Transverse colon (tissue), 4 donors: ENCODE data around the gene OR4F6. TPM values are rescaled to one million over a fixed set of nuclear protein-coding genes. Genes with fewer than 3 reads are reported as not detected.

Experiments
- DNase-seq: peaks from one replicate; pipeline ENCODE4 v3.0.0-alpha.2; 2019
- H3K27ac ChIP-seq, 4 donors: fragments of 200-600 bp; sonication (generic); 2 replicates each; pipeline ENCODE4 v1.5.1; 2016 to 2018; ENCODE audit warnings: inconsistent platforms in 4 of 4
- H3K27me3 ChIP-seq: fragments of 200-600 bp; sonication (generic); 2 replicates; pipeline ENCODE4 v1.5.1; 2017; ENCODE audit warnings: inconsistent platforms
- H3K36me3 ChIP-seq, 4 donors: fragments of 200-600 bp; sonication (generic); 2 replicates each; pipeline ENCODE4 v1.5.1; 2017 to 2019; ENCODE audit warnings: inconsistent platforms in 4 of 4
- H3K4me1 ChIP-seq, 4 donors: fragments of 200-600 bp; sonication (generic); 2 replicates each; pipeline ENCODE4 v1.5.1; 2017 to 2020; ENCODE audit warnings: inconsistent platforms in 4 of 4
- H3K4me3 ChIP-seq, 4 donors: fragments of 200-600 bp; sonication (generic); 1 replicate in 1 of 4; 2 replicates in 3 of 4; pipeline versions ENCODE4 v1.5.1 to v1.6.1; 2017 to 2019; ENCODE audit warnings: inconsistent platforms in 4 of 4
- H3K9me3 ChIP-seq, 2 donors: fragments of 200-600 bp; sonication (generic); 2 replicates each; pipeline ENCODE4 v1.5.1; 2017 to 2019; ENCODE audit warnings: inconsistent platforms in 2 of 2
- CTCF ChIP-seq, 5 experiments: fragments of 200-600 bp in 3 of 5; fragments of 450-650 bp in 2 of 5; sonication (generic) in 3 of 5; IDR thresholded peaks; 1 replicate in 2 of 5; 2 replicates in 3 of 5; pipeline ENCODE4 v1.5.1; 2016 to 2017; ENCODE audit warnings: antibody characterized with exemption in 5 of 5, inconsistent platforms in 3 of 5, mild to moderate bottlenecking in 2 of 5, moderate library complexity in 1 of 5
- EP300 ChIP-seq: sonication (generic); formaldehyde crosslinking; IDR thresholded peaks from one replicate; pipeline ENCODE4 v1.6.1; 2017; ENCODE audit warnings: antibody characterized with exemption, low read depth
- POLR2A ChIP-seq: fragments of 450-650 bp; IDR thresholded peaks from one replicate; pipeline ENCODE4 v1.6.1; 2016; ENCODE audit warnings: antibody characterized with exemption, mild to moderate bottlenecking, moderate library complexity
- POLR2AphosphoS5 ChIP-seq, 3 donors: sonication (generic); formaldehyde crosslinking; IDR thresholded peaks; one replicate each; pipeline ENCODE4 v1.6.1; 2016; ENCODE audit warnings: antibody characterized with exemption in 3 of 3
- WGBS, 2 donors: methylation state at CpG; one replicate each; pipeline ENCODE4 v1.1.5; 2018; ENCODE audit warnings: low coverage in 1 of 2; 5-methylcytosine and 5-hydroxymethylcytosine counted together
- in situ Hi-C, 4 donors: fragments of 200-750 bp; cut with MboI; loops; one replicate each; pipeline versions ENCODE4 v1.15.0 to v1.15.1; 2017; ENCODE audit warnings: low sequenced_read_pairs in 3 of 4, low pct_ligation_motif_present in 1 of 4, low pct_unique_long_range_greater_than_20kb in 1 of 4
- intact Hi-C: fragments of 100-400 bp; cut with DNase I; formaldehyde crosslinking; loops from one replicate; pipeline ENCODE4 v1.15.1; 2023; ENCODE audit warnings: low total_unique reads
- small RNA-seq, 4 donors: library from RNA; depleted of rRNA; stranded (forward); fragments of <200 nt; gene quantifications; one replicate each; pipeline ENCODE3, GENCODE V24; 2016
- total RNA-seq, 4 donors: library from RNA; depleted of rRNA; stranded (reverse); fragments of >200 nt; gene quantifications; one replicate each; pipeline ENCODE4 v1.1.0, GENCODE V29; 2016

The OR4F6 gene
- total RNA-seq, 4 donors from 2014 or later, result not detected

GRCh38 chr15:101852356-101852755, 49.0 kb downstream of the OR4F6 start:
- DNase-seq, result no peak
- intact Hi-C loops, result no loop called here
- Histone ChIP-seq H3K27ac (no peak overlapping the region), H3K9me3 (no peaks in the 10 kb centered on the region), H3K27me3 (peaks cover 12% of the 10 kb centered on the region), H3K4me3 (no peak overlapping the region), H3K36me3 (no peaks in the 10 kb centered on the region), H3K4me1 (peaks cover 0 to 8% (median 0%) of the 10 kb centered on the region in 4 donors)
- in situ Hi-C loops, result no loop called here
- no peak for TF ChIP-seq POLR2A
- no peak for TF ChIP-seq EP300
- TF ChIP-seq CTCF (IDR thresholded peaks at IDR 0.05), result no peak
- TF ChIP-seq POLR2AphosphoS5 (IDR thresholded peaks at IDR 0.05), result no peak
- 55 to 67% methylated on average over 1 of the region's 1 CpG for WGBS, 2 donors

Small RNA genes within 50 kb of the gene (small RNA-seq; reads per million reads assigned to genes)
- gene RN7SL209P, result 0 reads per million in 4 donors

Other genes starting within 250 kb of the OR4F6 start
- 10 to 100 TPM; 13.8 to 46.4 (median 33.6) TPM for gene TM2D3, start 151.1 kb upstream of the OR4F6 start, total RNA-seq
- gene TARS3, start 79.0 kb upstream of the OR4F6 start, total RNA-seq, result 10 to 100 TPM; 11.7 to 55.7 (median 15.0) TPM
- gene OR4F15, start 8.7 kb downstream of the OR4F6 start, total RNA-seq, result not detected